ENCODE data around the gene RAB3GAP1.

The RAB3GAP1 gene

DNA sequence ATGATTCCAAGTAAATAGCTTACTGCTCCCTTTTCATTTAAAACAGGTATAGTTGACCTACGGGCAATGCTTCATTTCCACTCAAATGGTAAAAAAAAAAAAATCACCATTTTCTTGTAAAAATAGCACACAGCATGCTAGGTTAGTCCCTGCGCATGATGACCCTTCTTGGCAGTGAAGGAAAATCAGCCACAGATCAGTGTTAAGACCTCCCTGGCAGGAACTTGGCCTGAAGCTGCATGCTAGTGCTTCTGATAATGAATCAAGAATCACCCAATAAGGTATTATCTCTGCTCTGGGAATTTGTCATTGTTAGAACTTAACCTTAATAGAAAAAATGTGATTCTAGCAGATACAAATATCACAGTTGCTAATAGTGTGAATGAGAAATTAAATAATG lies 166.3 kb downstream of the RAB3GAP1 start:
- ChIA-PET CTCF (no interaction called here), POLR2A (no interaction called here)
- H3K4me3 ChIP-seq (ENCODE audit: low read depth, low read length), result no peak overlapping the region
- TF ChIP-seq, protein P1, sequence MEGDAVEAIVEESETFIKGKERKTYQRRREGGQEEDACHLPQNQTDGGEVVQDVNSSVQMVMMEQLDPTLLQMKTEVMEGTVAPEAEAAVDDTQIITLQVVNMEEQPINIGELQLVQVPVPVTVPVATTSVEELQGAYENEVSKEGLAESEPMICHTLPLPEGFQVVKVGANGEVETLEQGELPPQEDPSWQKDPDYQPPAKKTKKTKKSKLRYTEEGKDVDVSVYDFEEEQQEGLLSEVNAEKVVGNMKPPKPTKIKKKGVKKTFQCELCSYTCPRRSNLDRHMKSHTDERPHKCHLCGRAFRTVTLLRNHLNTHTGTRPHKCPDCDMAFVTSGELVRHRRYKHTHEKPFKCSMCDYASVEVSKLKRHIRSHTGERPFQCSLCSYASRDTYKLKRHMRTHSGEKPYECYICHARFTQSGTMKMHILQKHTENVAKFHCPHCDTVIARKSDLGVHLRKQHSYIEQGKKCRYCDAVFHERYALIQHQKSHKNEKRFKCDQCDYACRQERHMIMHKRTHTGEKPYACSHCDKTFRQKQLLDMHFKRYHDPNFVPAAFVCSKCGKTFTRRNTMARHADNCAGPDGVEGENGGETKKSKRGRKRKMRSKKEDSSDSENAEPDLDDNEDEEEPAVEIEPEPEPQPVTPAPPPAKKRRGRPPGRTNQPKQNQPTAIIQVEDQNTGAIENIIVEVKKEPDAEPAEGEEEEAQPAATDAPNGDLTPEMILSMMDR (IDR thresholded peaks at IDR 0.05; ENCODE audit: insufficient read depth, low read length, missing control alignments), result no peak
- no peak for DNase-seq (ENCODE audit: low read depth, low spot score)

DNA sequence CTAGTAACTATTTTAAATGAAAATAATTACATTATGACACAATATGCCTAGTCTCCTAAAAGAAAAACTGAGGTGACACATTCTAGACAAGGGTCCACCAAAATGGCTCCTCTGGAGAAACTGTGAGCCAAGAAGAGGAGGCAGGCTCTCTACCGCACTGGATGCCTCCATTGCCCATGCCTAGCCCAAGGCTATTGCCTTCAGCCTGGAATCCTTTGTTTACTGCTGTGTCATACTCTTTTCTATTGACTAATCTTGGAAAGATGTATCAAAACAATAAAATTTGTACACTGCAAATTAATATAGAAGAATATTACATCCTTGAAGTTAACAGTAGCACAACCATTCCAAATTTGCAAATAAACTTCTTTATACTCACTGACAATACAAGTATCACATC lies 167.1 kb downstream of the RAB3GAP1 start:
- no peak for DNase-seq (ENCODE audit: low read depth, low spot score)
- CTCF ChIA-PET, result no interaction called here

More for the DNA sequence above, 167.1 kb downstream of the RAB3GAP1 start:
- POLR2A ChIA-PET, result no interaction called here
- TF ChIP-seq, protein P1 (IDR thresholded peaks at IDR 0.05; ENCODE audit: insufficient read depth, low read length, missing control alignments), result no peak
- H3K4me3 ChIP-seq (ENCODE audit: low read depth, low read length), result no peak overlapping the region

Measured in AG04449 (cell line).